Measurements from ENCODE around the gene KRTAP10-4.

GRCh38 chr21:44527983-44528633, 45.4 kb upstream of the KRTAP10-4 start:
- TF ChIP-seq CTCF (IDR thresholded peaks at IDR 0.05; ENCODE audit: insufficient read depth, low read depth, low read length) (no peak), EZH2 (IDR thresholded peaks at IDR 0.05; ENCODE audit: insufficient read depth, low read length) (no peak)

Data from astrocyte (in vitro differentiated cells and primary cell).